NCI-H510A treated with DMSO at 0.1 percent for 48 hours (cell line): ENCODE measurements around the gene CYP3A4.
"Not testable (repeated sequence)": the region's sequence is repeated elsewhere in the genome, so short reads cannot be mapped to it uniquely, and the experiment has no call there.

Experiments used
- DNase-seq: peaks from one replicate; lab custom pipeline; 2025; lab: John Stamatoyannopoulos, UW

Gene CYP3A4

GRCh38 chr7:99792967-99793366 lies 9.0 kb upstream of the CYP3A4 start:
- no peak for DNase-seq

- no peak for DNase-seq
Observed at GRCh38 chr7:99791667-99792369, 7.8 kb upstream of the CYP3A4 start.

GRCh38 chr7:99791021-99791420 lies 7.0 kb upstream of the CYP3A4 start:
- no peak for DNase-seq

GRCh38 chr7:99790407-99790806 lies 6.4 kb upstream of the CYP3A4 start:
- DNase-seq = no peak

- no peak for DNase-seq
Observed at GRCh38 chr7:99789441-99790070, 5.6 kb upstream of the CYP3A4 start.

- no peak for DNase-seq
Observed at GRCh38 chr7:99788554-99788953, 4.6 kb upstream of the CYP3A4 start.

- no peak for DNase-seq
Observed at GRCh38 chr7:99786726-99787335, 2.8 kb upstream of the CYP3A4 start.

GRCh38 chr7:99785654-99786053 lies 1.7 kb upstream of the CYP3A4 start:
- not testable (repeated sequence) for DNase-seq

GRCh38 chr7:99782012-99782953 lies 1.7 kb downstream of the CYP3A4 start:
- no peak for DNase-seq

- DNase-seq = no peak
Observed at GRCh38 chr7:99780588-99780987, 3.4 kb downstream of the CYP3A4 start.

GRCh38 chr7:99779949-99780348 lies 4.0 kb downstream of the CYP3A4 start:
- DNase-seq = no peak

GRCh38 chr7:99778880-99779279 lies 5.1 kb downstream of the CYP3A4 start:
- no peak for DNase-seq

- not testable (repeated sequence) for DNase-seq
Observed at GRCh38 chr7:99773395-99773794, 10.6 kb downstream of the CYP3A4 start.

GRCh38 chr7:99772565-99772964 lies 11.4 kb downstream of the CYP3A4 start:
- DNase-seq = no peak

- DNase-seq = not testable (repeated sequence)
Observed at GRCh38 chr7:99769494-99769893, 14.5 kb downstream of the CYP3A4 start.

GRCh38 chr7:99768471-99768870 lies 15.5 kb downstream of the CYP3A4 start:
- no peak for DNase-seq

GRCh38 chr7:99767662-99768061 lies 16.3 kb downstream of the CYP3A4 start:
- DNase-seq = no peak

- no peak for DNase-seq
Observed at GRCh38 chr7:99766484-99767099, 17.4 kb downstream of the CYP3A4 start.

GRCh38 chr7:99764478-99764877 lies 19.5 kb downstream of the CYP3A4 start:
- DNase-seq = no peak

GRCh38 chr7:99762680-99763327 lies 21.2 kb downstream of the CYP3A4 start:
- no peak for DNase-seq

GRCh38 chr7:99755085-99755484 lies 28.9 kb downstream of the CYP3A4 start:
- DNase-seq = no peak
